ENCODE measurements around the gene KIF14. TPM values are rescaled to one million over a fixed set of nuclear protein-coding genes. Genes with fewer than 3 reads are reported as not detected.
A peak's percentile ranks its signal among the peaks of the same experiment; 100 is the strongest.

Gene KIF14
- total and polyA plus RNA-seq, 2 experiments from 2014 or later = 0.54 to 2.2 TPM

GRCh38 chr1:200666309-200666708, 45.8 kb upstream of the KIF14 start:
- H3K9me2 ChIP-seq (replicated peaks; ENCODE audit: insufficient read depth) = no peaks in the 10 kb centered on the region
- H3K4me3 ChIP-seq = no peak overlapping the region
- H3K79me2 ChIP-seq = peaks cover 42% of the 10 kb centered on the region
- H3K27me3 ChIP-seq = no peaks in the 10 kb centered on the region
- H4K20me1 ChIP-seq (ENCODE audit: insufficient read depth, poor library complexity, severe bottlenecking) = no peaks in the 10 kb centered on the region
- TF ChIP-seq, protein P1, sequence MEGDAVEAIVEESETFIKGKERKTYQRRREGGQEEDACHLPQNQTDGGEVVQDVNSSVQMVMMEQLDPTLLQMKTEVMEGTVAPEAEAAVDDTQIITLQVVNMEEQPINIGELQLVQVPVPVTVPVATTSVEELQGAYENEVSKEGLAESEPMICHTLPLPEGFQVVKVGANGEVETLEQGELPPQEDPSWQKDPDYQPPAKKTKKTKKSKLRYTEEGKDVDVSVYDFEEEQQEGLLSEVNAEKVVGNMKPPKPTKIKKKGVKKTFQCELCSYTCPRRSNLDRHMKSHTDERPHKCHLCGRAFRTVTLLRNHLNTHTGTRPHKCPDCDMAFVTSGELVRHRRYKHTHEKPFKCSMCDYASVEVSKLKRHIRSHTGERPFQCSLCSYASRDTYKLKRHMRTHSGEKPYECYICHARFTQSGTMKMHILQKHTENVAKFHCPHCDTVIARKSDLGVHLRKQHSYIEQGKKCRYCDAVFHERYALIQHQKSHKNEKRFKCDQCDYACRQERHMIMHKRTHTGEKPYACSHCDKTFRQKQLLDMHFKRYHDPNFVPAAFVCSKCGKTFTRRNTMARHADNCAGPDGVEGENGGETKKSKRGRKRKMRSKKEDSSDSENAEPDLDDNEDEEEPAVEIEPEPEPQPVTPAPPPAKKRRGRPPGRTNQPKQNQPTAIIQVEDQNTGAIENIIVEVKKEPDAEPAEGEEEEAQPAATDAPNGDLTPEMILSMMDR (IDR thresholded peaks at IDR 0.05; ENCODE audit: poor library complexity) = no peak
- TF ChIP-seq EZH2 (IDR thresholded peaks at IDR 0.05; ENCODE audit: borderline replicate concordance) (no peak), EZH2phosphoT487 (IDR thresholded peaks at IDR 0.05; ENCODE audit: low read depth, severe bottlenecking, unreplicated experiment) (no peak)
- peaks cover 7% of the 10 kb centered on the region for H3K4me1 ChIP-seq (ENCODE audit: insufficient read depth)
- H3K4me2 ChIP-seq = no peak overlapping the region
- H3K36me3 ChIP-seq (replicated peaks; ENCODE audit: insufficient read depth, low read depth) = no peaks in the 10 kb centered on the region
- no peak for DNase-seq (ENCODE audit: low spot score)
- no peak overlapping the region for H2AFZ ChIP-seq
- H3K9me3 ChIP-seq (ENCODE audit: low read depth) = no peaks in the 10 kb centered on the region
- 90% methylated on average over 8 of the region's 8 CpGs for WGBS (ENCODE audit: low lambda C conversion rate, missing lambda C conversion rate)
- H3K27ac ChIP-seq = no peak overlapping the region

- Histone ChIP-seq H3K9me2 (replicated peaks; ENCODE audit: insufficient read depth) (no peaks in the 10 kb centered on the region), H3K4me3 (no peak overlapping the region), H3K9me3 (ENCODE audit: low read depth) (no peaks in the 10 kb centered on the region), H3K36me3 (replicated peaks; ENCODE audit: insufficient read depth, low read depth) (no peaks in the 10 kb centered on the region), H4K20me1 (ENCODE audit: insufficient read depth, poor library complexity, severe bottlenecking) (no peaks in the 10 kb centered on the region), H3K27ac (no peak overlapping the region), H3K4me2 (no peak overlapping the region), H3K79me2 (peaks cover 40% of the 10 kb centered on the region), H2AFZ (no peak overlapping the region), H3K27me3 (no peaks in the 10 kb centered on the region), H3K4me1 (ENCODE audit: insufficient read depth) (peaks cover 3% of the 10 kb centered on the region)
- TF ChIP-seq, protein P1 (IDR thresholded peaks at IDR 0.05; ENCODE audit: poor library complexity) = no peak
- TF ChIP-seq EZH2 (IDR thresholded peaks at IDR 0.05; ENCODE audit: borderline replicate concordance) (no peak), EZH2phosphoT487 (IDR thresholded peaks at IDR 0.05; ENCODE audit: low read depth, severe bottlenecking, unreplicated experiment) (no peak)
- DNase-seq (ENCODE audit: low spot score) = no peak
- 75% methylated on average over 2 of the region's 2 CpGs for WGBS (ENCODE audit: low lambda C conversion rate, missing lambda C conversion rate)
Observed at GRCh38 chr1:200665861-200666260, 45.3 kb upstream of the KIF14 start.

DNA sequence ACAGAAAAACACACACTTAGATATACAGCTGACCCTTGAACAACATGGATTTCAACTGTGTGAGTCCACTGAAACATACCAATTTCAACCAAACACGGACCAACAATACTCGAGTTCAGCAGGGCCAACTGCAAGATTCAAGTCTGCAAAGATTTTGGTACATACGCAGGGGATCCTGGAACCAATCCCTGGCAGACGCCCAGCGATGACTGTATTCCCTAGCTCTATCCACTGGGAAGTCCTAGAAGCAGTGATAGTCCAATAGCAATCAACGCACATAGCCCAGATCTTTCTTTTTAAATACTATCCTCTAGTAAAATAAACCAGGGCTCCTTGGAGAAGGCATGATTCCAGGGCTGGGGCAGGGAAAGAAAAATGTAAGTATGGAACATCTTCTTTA, 40.2 kb upstream of the KIF14 start:
- no peak overlapping the region for H3K4me2 ChIP-seq
- no peaks in the 10 kb centered on the region for H3K9me3 ChIP-seq (ENCODE audit: low read depth)
- H3K4me3 ChIP-seq = no peak overlapping the region
- H3K4me1 ChIP-seq (ENCODE audit: insufficient read depth) = no peaks in the 10 kb centered on the region
- H3K9me2 ChIP-seq (replicated peaks; ENCODE audit: insufficient read depth) = no peaks in the 10 kb centered on the region
- H3K27ac ChIP-seq = no peak overlapping the region
- H2AFZ ChIP-seq = no peak overlapping the region
- no peaks in the 10 kb centered on the region for H4K20me1 ChIP-seq (ENCODE audit: insufficient read depth, poor library complexity, severe bottlenecking)
- no peaks in the 10 kb centered on the region for H3K27me3 ChIP-seq
- peaks cover 21% of the 10 kb centered on the region for H3K79me2 ChIP-seq
- TF ChIP-seq, protein P1 (IDR thresholded peaks at IDR 0.05; ENCODE audit: poor library complexity) = no peak
- TF ChIP-seq EZH2 (IDR thresholded peaks at IDR 0.05; ENCODE audit: borderline replicate concordance) = no peak
- no peak for TF ChIP-seq EZH2phosphoT487 (IDR thresholded peaks at IDR 0.05; ENCODE audit: low read depth, severe bottlenecking, unreplicated experiment)
- 96% methylated on average over 6 of the region's 6 CpGs for WGBS (ENCODE audit: low lambda C conversion rate, missing lambda C conversion rate)
- peaks cover 4% of the 10 kb centered on the region for H3K36me3 ChIP-seq (replicated peaks; ENCODE audit: insufficient read depth, low read depth)
- no peak for DNase-seq (ENCODE audit: low spot score)

GRCh38 chr1:200659269-200659668, 38.7 kb upstream of the KIF14 start:
- Histone ChIP-seq H3K4me3 (no peak overlapping the region), H3K4me1 (ENCODE audit: insufficient read depth) (no peaks in the 10 kb centered on the region), H3K79me2 (peaks cover 12% of the 10 kb centered on the region), H3K4me2 (no peak overlapping the region), H2AFZ (no peak overlapping the region), H3K36me3 (replicated peaks; ENCODE audit: insufficient read depth, low read depth) (peaks cover 4% of the 10 kb centered on the region), H3K9me2 (replicated peaks; ENCODE audit: insufficient read depth) (no peaks in the 10 kb centered on the region), H3K27me3 (no peaks in the 10 kb centered on the region), H3K9me3 (ENCODE audit: low read depth) (no peaks in the 10 kb centered on the region), H3K27ac (peak overlapping the region; percentile 14), H4K20me1 (ENCODE audit: insufficient read depth, poor library complexity, severe bottlenecking) (no peaks in the 10 kb centered on the region)
- 91% methylated on average over 1 of the region's 1 CpG for WGBS (ENCODE audit: low lambda C conversion rate, missing lambda C conversion rate)
- DNase-seq (ENCODE audit: low spot score) = no peak
- TF ChIP-seq EZH2 (IDR thresholded peaks at IDR 0.05; ENCODE audit: borderline replicate concordance) (no peak), EZH2phosphoT487 (IDR thresholded peaks at IDR 0.05; ENCODE audit: low read depth, severe bottlenecking, unreplicated experiment) (no peak)
- TF ChIP-seq, protein P1 (IDR thresholded peaks at IDR 0.05; ENCODE audit: poor library complexity) = no peak

Data from hepatocyte (in vitro differentiated cells).